Sigmoid colon (tissue), 4 donors: Measurements from ENCODE around the gene GNPAT.

Source experiments
- EP300 ChIP-seq, 4 donors: sonication (generic); formaldehyde crosslinking; IDR thresholded peaks; one replicate each; pipeline ENCODE4 v1.6.1; 2017; ENCODE audit warnings: antibody characterized with exemption in 4 of 4
- POLR2A ChIP-seq, 2 donors: fragments of 450-650 bp; IDR thresholded peaks; one replicate each; pipeline ENCODE4 v1.6.1; 2016; ENCODE audit warnings: antibody characterized with exemption in 2 of 2, mild to moderate bottlenecking in 2 of 2, moderate library complexity in 2 of 2
- TF ChIP-seq, protein P1 (sequence below), 4 experiments: fragments of 450-650 bp in 3 of 4; fragments of 200-600 bp in 1 of 4; IDR thresholded peaks; one replicate each; pipeline ENCODE4 v1.5.1; 2016 to 2019; ENCODE audit warnings: antibody characterized with exemption in 4 of 4, mild to moderate bottlenecking in 3 of 4, moderate library complexity in 2 of 4

DNA sequence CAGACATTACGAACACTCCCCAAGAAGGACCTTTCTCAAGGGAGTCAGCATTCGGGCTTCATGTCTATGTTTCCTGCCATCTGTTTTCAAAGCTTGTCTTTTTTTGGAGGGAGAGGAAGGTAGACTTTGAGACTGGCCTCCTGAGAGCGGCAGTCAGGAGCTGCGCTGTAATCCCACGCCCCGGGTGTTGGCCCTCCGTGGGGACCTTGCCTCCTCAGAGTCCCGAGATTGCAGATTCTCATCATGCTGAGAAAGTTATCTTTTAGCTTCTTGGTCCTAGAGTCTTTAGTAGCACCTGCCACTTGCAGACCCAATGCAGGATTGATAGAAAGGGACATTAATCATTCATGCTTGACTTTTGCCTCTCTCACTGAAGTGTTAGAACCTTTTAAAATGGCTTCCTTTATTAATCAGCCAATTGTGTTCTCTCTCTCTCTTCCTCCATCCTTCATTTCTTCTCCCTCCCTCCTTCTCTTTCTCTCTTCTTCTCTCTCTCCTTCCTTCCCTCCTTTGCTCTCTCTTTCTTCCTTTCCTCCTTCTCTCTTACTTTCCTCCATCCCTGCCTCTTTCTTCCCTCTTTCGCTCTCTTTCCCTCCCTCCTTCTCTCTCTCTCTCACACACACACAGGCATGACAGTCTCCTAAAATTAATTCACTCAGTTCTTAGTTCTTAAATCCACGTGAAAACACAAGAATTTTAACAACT is 25.2 kb upstream of the GNPAT start:
- TF ChIP-seq POLR2A (IDR thresholded peaks at IDR 0.05) = no peak
- TF ChIP-seq, protein P1, sequence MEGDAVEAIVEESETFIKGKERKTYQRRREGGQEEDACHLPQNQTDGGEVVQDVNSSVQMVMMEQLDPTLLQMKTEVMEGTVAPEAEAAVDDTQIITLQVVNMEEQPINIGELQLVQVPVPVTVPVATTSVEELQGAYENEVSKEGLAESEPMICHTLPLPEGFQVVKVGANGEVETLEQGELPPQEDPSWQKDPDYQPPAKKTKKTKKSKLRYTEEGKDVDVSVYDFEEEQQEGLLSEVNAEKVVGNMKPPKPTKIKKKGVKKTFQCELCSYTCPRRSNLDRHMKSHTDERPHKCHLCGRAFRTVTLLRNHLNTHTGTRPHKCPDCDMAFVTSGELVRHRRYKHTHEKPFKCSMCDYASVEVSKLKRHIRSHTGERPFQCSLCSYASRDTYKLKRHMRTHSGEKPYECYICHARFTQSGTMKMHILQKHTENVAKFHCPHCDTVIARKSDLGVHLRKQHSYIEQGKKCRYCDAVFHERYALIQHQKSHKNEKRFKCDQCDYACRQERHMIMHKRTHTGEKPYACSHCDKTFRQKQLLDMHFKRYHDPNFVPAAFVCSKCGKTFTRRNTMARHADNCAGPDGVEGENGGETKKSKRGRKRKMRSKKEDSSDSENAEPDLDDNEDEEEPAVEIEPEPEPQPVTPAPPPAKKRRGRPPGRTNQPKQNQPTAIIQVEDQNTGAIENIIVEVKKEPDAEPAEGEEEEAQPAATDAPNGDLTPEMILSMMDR (IDR thresholded peaks at IDR 0.05) = no peak
- TF ChIP-seq EP300 (IDR thresholded peaks at IDR 0.05) = no peak
